Esophagus muscularis mucosa (tissue), 4 donors: ENCODE measurements around the gene LPCAT1. TPM values are rescaled to one million over a fixed set of nuclear protein-coding genes. Genes with fewer than 3 reads are reported as not detected.

Source experiments
- DNase-seq: peaks from one replicate; pipeline ENCODE4 v3.0.0-alpha.2; 2017; ENCODE audit errors: extremely low spot score
- H3K27ac ChIP-seq, 4 donors: fragments of 200-600 bp; sonication (generic); replicated peaks in 1 of 4; 1 replicate in 3 of 4; 2 replicates in 1 of 4; pipeline ENCODE4 v1.5.1; 2016 to 2019; ENCODE audit warnings: mild to moderate bottlenecking in 1 of 4
- H3K27me3 ChIP-seq, 4 donors: fragments of 200-600 bp; sonication (generic); one replicate each; pipeline versions ENCODE4 v1.5.1 to v1.6.0; 2016 to 2019
- H3K36me3 ChIP-seq, 4 donors: fragments of 200-600 bp; sonication (generic); one replicate each; pipeline ENCODE4 v1.5.1; 2016 to 2019
- H3K4me1 ChIP-seq, 4 donors: fragments of 200-600 bp; sonication (generic); one replicate each; pipeline ENCODE4 v1.5.1; 2016 to 2019
- H3K4me3 ChIP-seq, 4 donors: fragments of 200-600 bp; sonication (generic); 1 replicate in 2 of 4; 2 replicates in 2 of 4; pipeline ENCODE4 v1.5.1; 2016 to 2019; ENCODE audit warnings: mild to moderate bottlenecking in 4 of 4, moderate library complexity in 1 of 4
- H3K9me3 ChIP-seq, 4 donors: fragments of 200-600 bp; sonication (generic); 1 replicate in 3 of 4; 2 replicates in 1 of 4; pipeline ENCODE4 v1.5.1; 2016 to 2019
- CTCF ChIP-seq, 3 experiments: fragments of 200-600 bp in 2 of 3; fragments of 450-650 bp in 1 of 3; sonication (generic) in 2 of 3; IDR thresholded peaks; one replicate each; pipeline ENCODE4 v1.5.1; 2017 to 2019; ENCODE audit warnings: antibody characterized with exemption in 3 of 3, mild to moderate bottlenecking in 2 of 3, moderate library complexity in 1 of 3
- EP300 ChIP-seq: sonication (generic); formaldehyde crosslinking; IDR thresholded peaks from one replicate; pipeline ENCODE4 v1.6.1; 2017; ENCODE audit warnings: antibody characterized with exemption
- POLR2A ChIP-seq: fragments of 450-650 bp; IDR thresholded peaks from one replicate; pipeline ENCODE4 v1.6.1; 2017; ENCODE audit warnings: antibody characterized with exemption, moderate library complexity, mild to moderate bottlenecking, low read depth
- POLR2AphosphoS5 ChIP-seq, 2 donors: sonication (generic); formaldehyde crosslinking; IDR thresholded peaks; one replicate each; pipeline ENCODE4 v1.6.1; 2017; ENCODE audit warnings: antibody characterized with exemption in 2 of 2
- WGBS: methylation state at CpG from one replicate; pipeline ENCODE4 v1.1.5; 2018; 5-methylcytosine and 5-hydroxymethylcytosine counted together
- intact Hi-C: fragments of 100-400 bp; cut with DNase I; formaldehyde crosslinking; loops from one replicate; pipeline ENCODE4 v1.15.1; 2023
- total RNA-seq, 4 donors: library from RNA; depleted of rRNA; stranded (reverse); fragments of >200 nt; gene quantifications; one replicate each; pipeline versions ENCODE4 v1.1.0 to v1.2.1, GENCODE V29; 2016

The LPCAT1 gene
- total RNA-seq, 4 donors from 2014 or later = 22.5 to 51.7 (median 35.0) TPM

- no peak for DNase-seq
- no peak for TF ChIP-seq CTCF (IDR thresholded peaks at IDR 0.05)
- no peak for TF ChIP-seq EP300
- TF ChIP-seq POLR2A = no peak
- TF ChIP-seq POLR2AphosphoS5 (IDR thresholded peaks at IDR 0.05) = no peak
- no peak overlapping the region for H3K4me3 ChIP-seq
- no peaks in the 10 kb centered on the region for H3K36me3 ChIP-seq
- peaks cover 0 to 9% (median 4%) of the 10 kb centered on the region in 4 donors for H3K9me3 ChIP-seq
- intact Hi-C loops = no loop called here
- 64% methylated on average over 9 of the region's 9 CpGs for WGBS
- no peak overlapping the region for H3K27ac ChIP-seq
- peaks cover 10 to 27% (median 20%) of the 10 kb centered on the region in 4 donors for H3K4me1 ChIP-seq
- peaks cover 0 to 100% (median 48%) of the 10 kb centered on the region in 4 donors for H3K27me3 ChIP-seq
These were observed 80.6 kb downstream of the LPCAT1 start for GRCh38 chr5:1443171-1443570.

- intact Hi-C loops = no loop called here
- peaks cover 10 to 27% (median 20%) of the 10 kb centered on the region in 4 donors for H3K4me1 ChIP-seq
- no peak for DNase-seq
- WGBS = 66% methylated on average over 26 of the region's 36 CpGs
- no peak overlapping the region for H3K27ac ChIP-seq
- peaks cover 0 to 9% (median 4%) of the 10 kb centered on the region in 4 donors for H3K9me3 ChIP-seq
- peaks cover 0 to 100% (median 48%) of the 10 kb centered on the region in 4 donors for H3K27me3 ChIP-seq
- no peak overlapping the region for H3K4me3 ChIP-seq
- TF ChIP-seq POLR2AphosphoS5 (IDR thresholded peaks at IDR 0.05) = no peak
- no peak for TF ChIP-seq EP300
- no peak for TF ChIP-seq POLR2A
- TF ChIP-seq CTCF (IDR thresholded peaks at IDR 0.05) = no peak
- H3K36me3 ChIP-seq = no peaks in the 10 kb centered on the region
These were observed 81.3 kb downstream of the LPCAT1 start for GRCh38 chr5:1442222-1443145.

DNA sequence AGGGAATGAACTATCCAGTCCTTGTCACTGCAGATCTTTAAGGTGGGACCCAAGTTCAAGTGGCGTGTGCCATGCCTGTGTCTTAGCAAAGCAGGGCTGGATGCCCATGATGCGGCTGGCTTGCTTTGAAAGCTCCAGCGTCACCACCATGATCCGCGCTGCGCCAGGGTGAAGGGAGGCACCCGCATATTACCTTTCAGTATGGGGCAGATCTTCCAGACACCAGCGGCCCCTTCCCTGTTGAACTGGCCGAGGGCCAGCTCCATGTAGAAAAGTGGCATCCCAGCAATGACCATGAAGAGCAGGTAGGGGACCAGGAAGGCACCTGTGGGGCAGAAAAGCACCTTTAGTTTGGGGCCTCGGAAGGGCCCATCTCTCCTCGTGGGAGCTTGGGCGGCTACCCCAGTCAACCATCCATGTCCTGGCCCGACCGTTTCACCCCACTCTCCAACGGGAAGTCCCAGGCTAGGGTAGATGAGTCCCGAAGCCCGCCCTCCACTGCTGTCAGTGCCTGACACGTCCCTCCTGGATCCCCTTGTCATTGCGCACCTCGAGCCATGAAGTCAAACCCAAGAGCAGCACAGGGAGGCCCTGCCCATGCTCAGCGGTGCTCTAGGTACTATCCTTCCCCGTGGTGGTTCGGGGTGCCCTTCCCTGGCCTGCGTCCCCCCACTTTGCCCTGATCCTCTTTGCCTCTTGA is 82.4 kb downstream of the LPCAT1 start:
- intact Hi-C loops = no loop called here
- TF ChIP-seq EP300 (no peak), CTCF (IDR thresholded peaks at IDR 0.05) (no peak), POLR2AphosphoS5 (IDR thresholded peaks at IDR 0.05) (no peak), POLR2A (no peak)
- WGBS = 87% methylated on average over 18 of the region's 24 CpGs
- Histone ChIP-seq H3K4me3 (no peak overlapping the region), H3K27me3 (peaks cover 0 to 99% (median 46%) of the 10 kb centered on the region in 4 donors), H3K27ac (no peak overlapping the region), H3K4me1 (peaks cover 10 to 23% (median 20%) of the 10 kb centered on the region in 4 donors), H3K36me3 (no peaks in the 10 kb centered on the region), H3K9me3 (peaks cover 0 to 9% (median 4%) of the 10 kb centered on the region in 4 donors)
- DNase-seq = no peak

DNA sequence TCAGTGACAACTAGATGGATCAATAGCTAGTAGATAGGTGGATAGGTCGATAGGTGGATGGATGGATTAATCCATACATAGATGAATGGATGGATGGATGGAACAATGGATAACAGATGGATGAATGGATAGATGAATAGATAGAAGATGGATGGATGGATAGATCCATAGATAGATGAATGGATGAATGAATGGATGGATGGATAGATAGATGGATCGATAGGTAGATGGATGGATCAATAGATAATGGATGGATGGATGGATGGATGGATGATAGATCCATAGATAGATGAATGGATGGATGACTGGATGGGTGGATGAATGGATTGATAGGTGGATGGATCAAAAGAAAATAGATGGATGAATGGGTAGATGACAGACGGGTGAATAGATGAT is 83.7 kb downstream of the LPCAT1 start:
- Histone ChIP-seq H3K27me3 (peaks cover 0 to 91% (median 34%) of the 10 kb centered on the region in 4 donors), H3K27ac (no peak overlapping the region), H3K4me3 (no peak overlapping the region), H3K36me3 (no peaks in the 10 kb centered on the region), H3K4me1 (peaks cover 5 to 11% (median 8%) of the 10 kb centered on the region in 4 donors), H3K9me3 (peaks cover 0 to 9% (median 4%) of the 10 kb centered on the region in 4 donors)
- WGBS = 90% methylated on average over 3 of the region's 3 CpGs
- intact Hi-C loops = no loop called here
- TF ChIP-seq POLR2AphosphoS5 (IDR thresholded peaks at IDR 0.05) = no peak
- TF ChIP-seq CTCF (IDR thresholded peaks at IDR 0.05) = no peak
- TF ChIP-seq POLR2A = no peak
- TF ChIP-seq EP300 = no peak
- no peak for DNase-seq
